K562 (cell line): ENCODE data around the gene PSMC2. TPM values are rescaled to one million over a fixed set of nuclear protein-coding genes. Genes with fewer than 3 reads are reported as not detected.

Experiments used
- MGA ChIP-seq: fragments of 450-650 bp; IDR thresholded peaks from 2 replicates; pipeline ENCODE4 v1.6.1; 2016; ENCODE audit warnings: mild to moderate bottlenecking, moderate library complexity
- ZNF407 ChIP-seq: fragments of 450-650 bp; IDR thresholded peaks from 2 replicates; pipeline ENCODE4 v1.6.1; 2016; ENCODE audit warnings: low read depth
- polyA plus RNA-seq, 8 experiments: library from polyadenylated mRNA; depleted of rRNA in 4 of 8; stranded (reverse) in 5 of 8; unstranded in 3 of 8; fragments of >200 nt; fragmentation: Nextera tagmentation in 2 of 8; fragmentation: Illumina TruSeq in 1 of 8; extraction: Ambion mirVana in 2 of 8; extraction: Trizol in 1 of 8; gene quantifications; 2 replicates each; pipeline versions ENCODE4 v1.2.1 to v1.2.3, GENCODE V29; 2011 to 2014; ENCODE audit warnings: inconsistent platforms in 1 of 8, missing spikeins in 1 of 8
- total RNA-seq, 7 experiments: library from RNA; depleted of rRNA in 6 of 7; stranded (reverse); fragments of >200 nt in 6 of 7; fragmentation: Illumina TruSeq in 2 of 7; extraction: Trizol in 2 of 7; gene quantifications; 2 replicates each; pipeline versions ENCODE4 v1.2.1 to v1.2.3, GENCODE V29; 2011 to 2021; ENCODE audit warnings: low replicate concordance in 1 of 7

The PSMC2 gene
- total and polyA plus RNA-seq, 9 of the 15 experiments (the other 6 are each of a cell fraction or from before 2014, with no cell fraction given), result 316 to 1,105 (median 511) TPM

DNA sequence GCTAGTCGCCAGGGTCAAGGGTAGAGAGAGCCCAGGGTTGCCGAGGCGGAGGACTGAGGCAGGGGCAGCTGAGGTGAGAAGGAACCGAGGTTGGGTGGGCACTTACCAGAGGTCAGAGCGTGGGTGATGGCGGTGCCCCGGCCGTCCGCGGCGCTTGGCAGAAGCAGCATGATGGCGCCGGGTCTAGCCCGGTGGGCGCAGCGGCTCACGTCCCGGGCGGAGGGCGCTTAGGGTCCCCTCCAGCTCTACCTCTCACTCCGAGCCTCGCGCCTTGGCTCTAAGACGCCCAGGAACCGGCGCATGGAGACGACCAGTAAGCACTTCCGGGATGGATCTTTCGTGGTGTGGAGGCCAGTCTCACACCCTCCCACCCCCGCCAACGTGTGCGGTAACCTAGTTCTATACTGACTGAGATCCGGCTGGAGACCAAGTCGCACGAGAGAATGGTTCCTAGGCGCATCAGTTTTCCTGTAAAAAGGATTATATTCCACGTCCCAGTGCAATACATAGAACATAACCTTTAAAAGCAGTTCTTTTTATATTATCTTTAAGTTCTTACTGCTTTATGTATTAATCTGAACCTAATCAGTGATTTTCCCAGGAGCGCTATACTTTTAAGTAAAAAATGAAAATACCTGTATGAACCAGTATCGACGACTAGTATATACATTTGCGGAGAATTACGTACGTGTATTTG lies 2.8 kb upstream of the PSMC2 start, which contains the start of gene DNAJC2 (continued):
- peak; percentile 87 for TF ChIP-seq MGA
- TF ChIP-seq ZNF407, result no peak
